K562 (cell line): ENCODE results near the gene CSRP2.

Experiments
- EHMT2 ChIP-seq: fragments of 450-650 bp; IDR thresholded peaks from 2 replicates; pipeline ENCODE4 v1.6.1; 2018; ENCODE audit warnings: antibody characterized with exemption
- EP300 ChIP-seq: IDR thresholded peaks from 2 replicates; pipeline ENCODE4 v1.6.1; 2012; ENCODE audit warnings: low read length, improper control_type of control experiment
- ERF ChIP-seq: fragments of 450-650 bp; formaldehyde crosslinking; IDR thresholded peaks from 2 replicates; pipeline ENCODE4 v1.4.0; 2020; ENCODE audit warnings: mild to moderate bottlenecking, mixed read lengths
- POLR2A ChIP-seq: fragments of 450-650 bp; conservative IDR thresholded peaks from 2 replicates; pipeline ENCODE4 v1.6.1; 2016
- RAD21 ChIP-seq, 2 experiments: fragments of 250-450 bp in 1 of 2; fragments of 450-650 bp in 1 of 2; sonication (Bioruptor Pico) in 1 of 2; formaldehyde crosslinking in 1 of 2; IDR thresholded peaks in 1 of 2; conservative IDR thresholded peaks in 1 of 2; 2 replicates each; pipeline versions ENCODE4 v1.4.0 to v1.8.0; 2020 to 2022; ENCODE audit warnings: mild to moderate bottlenecking in 2 of 2, moderate library complexity in 1 of 2
- RBM39 ChIP-seq: fragments of 200-400 bp; formaldehyde crosslinking; optimal IDR thresholded peaks from 2 replicates; pipeline ENCODE3; 2018; ENCODE audit warnings: low read depth, low read length
- STAT6 ChIP-seq: sonication (generic); formaldehyde crosslinking; IDR thresholded peaks from 2 replicates; pipeline ENCODE4 v1.8.1; 2023; ENCODE audit warnings: mild to moderate bottlenecking, missing genetic modification reagents
- USF2 ChIP-seq: sonication (generic); formaldehyde crosslinking; IDR thresholded peaks from 2 replicates; pipeline ENCODE4 v1.5.0; 2020; ENCODE audit warnings: missing genetic modification reagents
- ZNF77 ChIP-seq: fragments of 250-450 bp; sonication (Bioruptor Pico); IDR thresholded peaks from 2 replicates; pipeline ENCODE4 v1.5.0; 2020
- TF ChIP-seq, protein P1 (sequence below): sonication (generic); formaldehyde crosslinking; IDR thresholded peaks from 2 replicates; pipeline ENCODE4 v1.9.0; 2022; ENCODE audit warnings: mild to moderate bottlenecking, missing genetic modification reagents

DNA sequence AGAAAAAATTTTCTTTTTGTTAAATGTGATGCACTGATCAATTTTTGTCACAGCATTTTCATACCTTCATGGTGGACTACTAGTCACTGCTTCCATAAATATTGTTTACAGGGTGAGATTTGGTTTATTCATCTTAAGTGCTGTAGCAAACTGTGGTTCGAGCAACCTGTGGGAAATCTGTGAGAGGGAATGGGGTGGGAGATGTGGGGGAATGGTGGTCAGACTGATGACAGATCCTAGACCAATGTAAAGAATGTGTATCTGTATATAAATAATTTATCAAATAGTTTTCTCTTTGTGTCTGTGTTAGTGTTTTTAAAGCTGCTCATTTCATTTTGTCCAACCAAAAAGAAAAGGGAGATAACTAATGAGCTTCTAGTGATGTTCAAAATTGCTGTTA is 26.7 kb downstream of the CSRP2 start:
- no peak for TF ChIP-seq EP300
- no peak for TF ChIP-seq RAD21 (CRISPR knock-in tag; conservative IDR thresholded peaks at IDR 0.05 in 1 of 2, IDR thresholded peaks at IDR 0.05 in 1 of 2)
- no peak for TF ChIP-seq STAT6
- TF ChIP-seq EHMT2 = no peak
- TF ChIP-seq POLR2A = no peak
- no peak for TF ChIP-seq RBM39
- TF ChIP-seq, protein P1, sequence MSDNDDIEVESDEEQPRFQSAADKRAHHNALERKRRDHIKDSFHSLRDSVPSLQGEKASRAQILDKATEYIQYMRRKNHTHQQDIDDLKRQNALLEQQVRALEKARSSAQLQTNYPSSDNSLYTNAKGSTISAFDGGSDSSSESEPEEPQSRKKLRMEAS (CRISPR knock-in tag) = no peak
- no peak for TF ChIP-seq ERF (CRISPR knock-in tag)
- no peak for TF ChIP-seq ZNF77 (CRISPR knock-in tag)
- TF ChIP-seq USF2 (CRISPR knock-in tag) = no peak
